Neural progenitor cell (in vitro differentiated cells): ENCODE results near the gene ZNF593OS. TPM values are rescaled to one million over a fixed set of nuclear protein-coding genes. Genes with fewer than 3 reads are reported as not detected.

Source experiments
- total RNA-seq: library from RNA; depleted of rRNA; stranded (reverse); fragments of >200 nt; gene quantifications from 2 replicates; pipeline ENCODE4 v1.2.3, GENCODE V29; 2015; ENCODE audit warnings: low replicate concordance

Gene ZNF593OS
- total RNA-seq, 1 donor from 2014 or later, result 0.67 TPM

Other genes with a start within 250 kb of the ZNF593OS start
- gene PAFAH2, start 173.8 kb downstream of the ZNF593OS start, total RNA-seq, result 16.6 and 18.2 TPM in 2 replicates
- 0.95 and 2.1 TPM in 2 replicates for gene EXTL1, start 150.1 kb downstream of the ZNF593OS start, total RNA-seq
- not detected in 2 replicates for gene SLC30A2, start 125.7 kb downstream of the ZNF593OS start, total RNA-seq
- gene TRIM63, start 104.2 kb downstream of the ZNF593OS start, total RNA-seq, result not detected in 2 replicates
- gene PDIK1L, start 60.0 kb downstream of the ZNF593OS start, total RNA-seq, result 11.0 and 12.0 TPM in 2 replicates
- 0.28 and 0.50 TPM in 2 replicates for gene FAM110D, start 12.8 kb downstream of the ZNF593OS start, total RNA-seq
- not detected in 2 replicates for gene C1orf232, start 2.9 kb downstream of the ZNF593OS start, total RNA-seq
- 3.3 and 13.3 TPM in 2 replicates for gene ZNF593, start 1.9 kb downstream of the ZNF593OS start, total RNA-seq
- gene CNKSR1, start 5.7 kb upstream of the ZNF593OS start, total RNA-seq, result 7.8 and 13.0 TPM in 2 replicates
- 0.40 TPM in 1 of 2 replicates, not detected in the other for gene CATSPER4, start 18.8 kb upstream of the ZNF593OS start, total RNA-seq
- 41.4 and 54.1 TPM in 2 replicates for gene CEP85, start 62.4 kb upstream of the ZNF593OS start, total RNA-seq
- gene SH3BGRL3, start 108.3 kb upstream of the ZNF593OS start, total RNA-seq, result 15.6 and 41.9 TPM in 2 replicates
- gene UBXN11, start 134.8 kb upstream of the ZNF593OS start, total RNA-seq, result 5.9 and 10.2 TPM in 2 replicates
- gene CD52, start 146.1 kb upstream of the ZNF593OS start, total RNA-seq, result 2.5 and 7.3 TPM in 2 replicates
- 3.0 and 6.5 TPM in 2 replicates for gene CRYBG2, start 182.3 kb upstream of the ZNF593OS start, total RNA-seq
- gene ZNF683, start 200.9 kb upstream of the ZNF593OS start, total RNA-seq, result not detected in 2 replicates
- 1,311 and 1,384 TPM in 2 replicates for gene LIN28A, start 239.0 kb upstream of the ZNF593OS start, total RNA-seq